Osteocyte (in vitro differentiated cells): ENCODE results near the gene USP10. TPM values are rescaled to one million over a fixed set of nuclear protein-coding genes. Genes with fewer than 3 reads are reported as not detected.
A peak's percentile ranks its signal among the peaks of the same experiment; 100 is the strongest.

Source experiments
- DNase-seq: peaks from one replicate; pipeline ENCODE4 v3.0.0; 2021; ENCODE audit warnings: mixed read lengths; ENCODE audit not compliant: unreplicated experiment; ENCODE audit errors: extremely low spot score
- H3K27ac Mint-ChIP-seq: one replicate; pipeline ENCODE4 v1.8.0; 2021; ENCODE audit warnings: mild to moderate bottlenecking, mixed read lengths; ENCODE audit not compliant: unreplicated experiment
- H3K27me3 Mint-ChIP-seq: one replicate; pipeline ENCODE4 v1.8.0; 2021; ENCODE audit warnings: mixed read lengths; ENCODE audit not compliant: unreplicated experiment
- H3K36me3 Mint-ChIP-seq: one replicate; pipeline ENCODE4 v1.8.0; 2021; ENCODE audit warnings: mixed read lengths; ENCODE audit not compliant: unreplicated experiment
- H3K4me1 Mint-ChIP-seq: one replicate; pipeline ENCODE4 v1.8.0; 2021; ENCODE audit warnings: mixed read lengths; ENCODE audit not compliant: unreplicated experiment
- H3K4me3 Mint-ChIP-seq: one replicate; pipeline ENCODE4 v1.8.0; 2021; ENCODE audit warnings: mild to moderate bottlenecking, moderate library complexity, mixed read lengths; ENCODE audit not compliant: unreplicated experiment
- H3K9me3 Mint-ChIP-seq: one replicate; pipeline ENCODE4 v1.8.0; 2021; ENCODE audit warnings: mixed read lengths; ENCODE audit not compliant: unreplicated experiment
- total RNA-seq: library from RNA; stranded (reverse); gene quantifications from 2 replicates; pipeline ENCODE4 v1.2.1, GENCODE V29; 2021
- TF ChIP-seq, protein P1 (sequence below): fragments of 200-600 bp; sonication (generic); IDR thresholded peaks from 2 replicates; pipeline ENCODE4 v1.5.0; 2021; ENCODE audit warnings: antibody characterized with exemption, mild to moderate bottlenecking, moderate library complexity

Gene USP10
- total RNA-seq, 1 donor from 2014 or later, result 46.3 TPM

- H3K36me3 Mint-ChIP-seq, result no peaks in the 10 kb centered on the region
- no peaks in the 10 kb centered on the region for H3K9me3 Mint-ChIP-seq
- TF ChIP-seq, protein P1, sequence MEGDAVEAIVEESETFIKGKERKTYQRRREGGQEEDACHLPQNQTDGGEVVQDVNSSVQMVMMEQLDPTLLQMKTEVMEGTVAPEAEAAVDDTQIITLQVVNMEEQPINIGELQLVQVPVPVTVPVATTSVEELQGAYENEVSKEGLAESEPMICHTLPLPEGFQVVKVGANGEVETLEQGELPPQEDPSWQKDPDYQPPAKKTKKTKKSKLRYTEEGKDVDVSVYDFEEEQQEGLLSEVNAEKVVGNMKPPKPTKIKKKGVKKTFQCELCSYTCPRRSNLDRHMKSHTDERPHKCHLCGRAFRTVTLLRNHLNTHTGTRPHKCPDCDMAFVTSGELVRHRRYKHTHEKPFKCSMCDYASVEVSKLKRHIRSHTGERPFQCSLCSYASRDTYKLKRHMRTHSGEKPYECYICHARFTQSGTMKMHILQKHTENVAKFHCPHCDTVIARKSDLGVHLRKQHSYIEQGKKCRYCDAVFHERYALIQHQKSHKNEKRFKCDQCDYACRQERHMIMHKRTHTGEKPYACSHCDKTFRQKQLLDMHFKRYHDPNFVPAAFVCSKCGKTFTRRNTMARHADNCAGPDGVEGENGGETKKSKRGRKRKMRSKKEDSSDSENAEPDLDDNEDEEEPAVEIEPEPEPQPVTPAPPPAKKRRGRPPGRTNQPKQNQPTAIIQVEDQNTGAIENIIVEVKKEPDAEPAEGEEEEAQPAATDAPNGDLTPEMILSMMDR, result no peak
- no peak for DNase-seq
- H3K27me3 Mint-ChIP-seq, result no peaks in the 10 kb centered on the region
- H3K4me3 Mint-ChIP-seq, result no peak overlapping the region
- H3K4me1 Mint-ChIP-seq, result peaks cover 36% of the 10 kb centered on the region
- H3K27ac Mint-ChIP-seq, result no peak overlapping the region
Measured at GRCh38 chr16:84789431-84789830, 89.6 kb downstream of the USP10 start.

- Mint-ChIP-seq H3K27me3 (no peaks in the 10 kb centered on the region), H3K4me1 (peaks cover 36% of the 10 kb centered on the region), H3K4me3 (no peak overlapping the region), H3K9me3 (no peaks in the 10 kb centered on the region), H3K36me3 (no peaks in the 10 kb centered on the region), H3K27ac (no peak overlapping the region)
- TF ChIP-seq, protein P1, result no peak
- no peak for DNase-seq
Measured at GRCh38 chr16:84790301-84790700, 90.5 kb downstream of the USP10 start.

- Mint-ChIP-seq H3K27me3 (no peaks in the 10 kb centered on the region), H3K27ac (peak overlapping the region; percentile 37), H3K36me3 (no peaks in the 10 kb centered on the region), H3K4me3 (no peak overlapping the region), H3K9me3 (no peaks in the 10 kb centered on the region), H3K4me1 (peaks cover 38% of the 10 kb centered on the region)
- DNase-seq, result no peak
- TF ChIP-seq, protein P1, result no peak
Measured at GRCh38 chr16:84791088-84791487, 91.3 kb downstream of the USP10 start.

DNA sequence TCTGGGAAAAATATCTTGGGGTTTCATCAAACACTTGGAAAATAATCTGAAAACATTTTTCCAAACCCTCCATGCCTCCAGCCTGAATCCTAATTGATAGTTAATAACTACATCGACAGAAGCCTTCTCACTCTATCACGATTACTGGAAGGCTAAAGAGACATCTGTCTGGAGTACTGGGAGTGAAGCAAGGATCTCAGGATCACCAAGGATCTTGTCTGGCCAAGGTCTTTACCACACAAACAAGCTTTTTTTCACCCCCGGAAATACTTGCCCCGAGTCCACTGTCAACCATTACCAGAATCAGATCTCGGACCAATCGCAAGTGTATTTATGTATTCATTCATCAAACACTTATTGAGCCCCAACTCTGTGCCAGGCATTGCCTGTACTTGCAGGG lies 91.7 kb downstream of the USP10 start:
- Mint-ChIP-seq H3K4me3 (no peak overlapping the region), H3K27me3 (no peaks in the 10 kb centered on the region), H3K4me1 (peaks cover 34% of the 10 kb centered on the region), H3K9me3 (no peaks in the 10 kb centered on the region), H3K27ac (no peak overlapping the region), H3K36me3 (no peaks in the 10 kb centered on the region)
- DNase-seq, result no peak
- TF ChIP-seq, protein P1, result no peak

DNA sequence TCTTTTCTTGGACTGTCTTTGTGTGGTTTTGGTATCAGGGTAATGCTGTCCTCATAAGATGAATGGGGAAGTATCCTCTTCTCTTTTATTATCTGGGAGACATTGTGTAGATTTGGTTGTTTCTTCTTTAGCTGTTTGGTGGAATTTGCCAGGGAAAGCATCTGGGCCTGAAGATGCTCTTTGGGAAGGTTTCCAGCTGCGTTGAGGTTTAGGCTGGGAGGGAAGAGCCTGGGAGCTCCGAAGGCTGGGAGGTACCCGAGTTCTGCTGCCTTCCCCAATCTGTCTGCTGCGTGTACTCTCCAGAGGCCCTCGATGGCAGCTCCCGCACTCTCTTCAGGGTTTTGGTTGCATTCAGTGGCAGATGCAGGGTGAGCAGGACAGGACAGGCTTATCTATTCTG lies 94.4 kb downstream of the USP10 start:
- Mint-ChIP-seq H3K4me3 (no peak overlapping the region), H3K36me3 (no peaks in the 10 kb centered on the region), H3K27ac (no peak overlapping the region), H3K4me1 (peaks cover 24% of the 10 kb centered on the region), H3K9me3 (no peaks in the 10 kb centered on the region), H3K27me3 (no peaks in the 10 kb centered on the region)
- no peak for DNase-seq
- TF ChIP-seq, protein P1, result no peak
